GM21367 (cell line): ENCODE measurements around the gene CRTC2.

Experiments used
- ATAC-seq: cut with Tn5 transposase; IDR thresholded peaks from one replicate; pipeline ENCODE4 v1.9.1; 2021; ENCODE audit not compliant: unreplicated experiment

Gene CRTC2

GRCh38 chr1:153946622-153947241, 11.7 kb downstream of the CRTC2 start, which contains the start of gene DENND4B:
Gene DENND4B (minus strand): TSS chr1:153946718. CDS start chr1:153944374, 2,344 bp downstream.
- ATAC-seq: peak; percentile 43

- peak; percentile 49 for ATAC-seq
Observed at GRCh38 chr1:153945795-153946621, 12.4 kb downstream of the CRTC2 start.

GRCh38 chr1:153945131-153945794, 13.1 kb downstream of the CRTC2 start:
- ATAC-seq: no peak

- ATAC-seq: no peak
Observed at GRCh38 chr1:153944827-153945117, 13.6 kb downstream of the CRTC2 start.

- no peak for ATAC-seq
Observed at GRCh38 chr1:153944005-153944826, 14.2 kb downstream of the CRTC2 start.

- ATAC-seq: no peak
Observed at GRCh38 chr1:153942766-153943549, 15.5 kb downstream of the CRTC2 start.

- ATAC-seq: no peak
Observed at GRCh38 chr1:153941826-153942725, 16.3 kb downstream of the CRTC2 start.

- no peak for ATAC-seq
Observed at GRCh38 chr1:153940756-153941155, 17.7 kb downstream of the CRTC2 start.

- no peak for ATAC-seq
Observed at GRCh38 chr1:153939476-153939875, 18.9 kb downstream of the CRTC2 start.

GRCh38 chr1:153938996-153939395, 19.4 kb downstream of the CRTC2 start:
- no peak for ATAC-seq

GRCh38 chr1:153937331-153937730, 21.1 kb downstream of the CRTC2 start:
- ATAC-seq: no peak

GRCh38 chr1:153936011-153936802, 22.2 kb downstream of the CRTC2 start:
- ATAC-seq: no peak

- no peak for ATAC-seq
Observed at GRCh38 chr1:153934746-153935145, 23.7 kb downstream of the CRTC2 start.

GRCh38 chr1:153933955-153934354, 24.5 kb downstream of the CRTC2 start:
- no peak for ATAC-seq

GRCh38 chr1:153933430-153933829, 25.0 kb downstream of the CRTC2 start:
- no peak for ATAC-seq

GRCh38 chr1:153932156-153933131, 26.0 kb downstream of the CRTC2 start:
- no peak for ATAC-seq
